Panc1 (cell line): ENCODE data around the gene KIAA1614. TPM values are rescaled to one million over a fixed set of nuclear protein-coding genes. Genes with fewer than 3 reads are reported as not detected.

Source experiments
- ATAC-seq: fragments of 200-7000 bp; cut with Tn5 transposase; 2 replicates; pipeline ENCODE4 v1.9.1; 2020; ENCODE audit warnings: mild to moderate bottlenecking, moderate library complexity
- BruUV-seq: library from RNA; stranded (reverse); fragments of 400-500 nt; replicated peaks from 2 replicates; lab custom pipeline; 2021; lab: Mats Ljungman, UMichigan
- CTCF ChIA-PET: fragments of 300-600 bp; sonication (Branson Sonifier 250); formaldehyde crosslinking; loops from one replicate; lab custom pipeline; 2022; ENCODE audit warnings: antibody characterized with exemption; lab: Charles Lee
- POLR2A ChIA-PET: fragments of 300-600 bp; sonication (Branson Sonifier 250); formaldehyde crosslinking; loops from one replicate; lab custom pipeline; 2022; ENCODE audit warnings: antibody characterized with exemption; lab: Charles Lee
- DNase-seq: peaks from one replicate; pipeline ENCODE4 v3.0.0-alpha.2; 2010; ENCODE audit warnings: low read depth, low spot score
- H3K27ac ChIP-seq: 2 replicates; pipeline ENCODE4 v1.5.1; 2011; ENCODE audit warnings: mild to moderate bottlenecking, low read length, inconsistent platforms
- H3K27me3 ChIP-seq: fragments of 200-500 bp; sonication (Bioruptor generic); 2 replicates; pipeline ENCODE4 v1.6.0; 2014; ENCODE audit warnings: low read length, inconsistent platforms; ENCODE audit not compliant: control insufficient read depth, insufficient read depth
- H3K36me3 ChIP-seq: fragments of 200-500 bp; sonication (Bioruptor generic); 2 replicates; pipeline ENCODE4 v1.5.1; 2014; ENCODE audit warnings: inconsistent platforms, mild to moderate bottlenecking, low read length, moderate library complexity; ENCODE audit not compliant: control insufficient read depth, insufficient read depth
- H3K4me1 ChIP-seq: 2 replicates; pipeline ENCODE4 v1.5.1; 2011; ENCODE audit warnings: inconsistent platforms, mild to moderate bottlenecking, low read length, moderate library complexity; ENCODE audit not compliant: control insufficient read depth, insufficient read depth
- H3K4me3 ChIP-seq, 2 experiments: 2 replicates each; pipeline ENCODE4 v1.5.1; 2011 to 2012; ENCODE audit warnings: low read depth in 2 of 2, low read length in 2 of 2, mild to moderate bottlenecking in 2 of 2, inconsistent platforms in 1 of 2, moderate library complexity in 1 of 2
- H3K9me3 ChIP-seq: fragments of 200-500 bp; sonication (Bioruptor generic); 2 replicates; pipeline ENCODE4 v1.5.1; 2014; ENCODE audit warnings: low read depth, mild to moderate bottlenecking, inconsistent platforms, low read length, moderate library complexity; ENCODE audit not compliant: control insufficient read depth, insufficient read depth
- CTCF ChIP-seq: fragments of 450-650 bp; IDR thresholded peaks from 2 replicates; pipeline ENCODE4 v1.5.1; 2017; ENCODE audit warnings: mild to moderate bottlenecking
- POLR2AphosphoS5 ChIP-seq: IDR thresholded peaks from 2 replicates; pipeline ENCODE4 v1.6.1; 2012; ENCODE audit warnings: mild to moderate bottlenecking, low read depth, low read length, moderate library complexity
- REST ChIP-seq, 2 experiments: IDR thresholded peaks; 2 replicates each; pipeline ENCODE4 v1.6.1; 2011 to 2012; ENCODE audit warnings: low read depth in 2 of 2, control low read depth in 1 of 2, low read length in 1 of 2, mild to moderate bottlenecking in 1 of 2, moderate library complexity in 1 of 2; ENCODE audit not compliant: insufficient read depth in 1 of 2
- SIN3A ChIP-seq: IDR thresholded peaks from 2 replicates; pipeline ENCODE4 v1.6.1; 2012; ENCODE audit warnings: low read depth, mild to moderate bottlenecking, low read length, moderate library complexity, borderline replicate concordance; ENCODE audit not compliant: insufficient read depth
- TCF7L2 ChIP-seq: IDR thresholded peaks from 2 replicates; pipeline ENCODE4 v1.6.1; 2011; ENCODE audit warnings: mild to moderate bottlenecking, low read depth, low read length, inconsistent platforms
- in situ Hi-C: cut with HindIII; loops from 2 replicates; pipeline ENCODE4 v1.10.0; 2016; ENCODE audit warnings: low sequenced_read_pairs, low pct_unique_long_range_greater_than_20kb
- intact Hi-C: fragments of 100-400 bp; cut with micrococcal nuclease; formaldehyde crosslinking; loops from one replicate; pipeline ENCODE4 v1.10.0; 2022; ENCODE audit not compliant: unreplicated experiment
- total RNA-seq: library from RNA; stranded (reverse); gene quantifications from one replicate; pipeline ENCODE4 v1.2.1, GENCODE V29; 2021; ENCODE audit not compliant: unreplicated experiment

KIAA1614 gene
- total RNA-seq, 1 experiment from 2014 or later = 0.80 TPM

- TF ChIP-seq TCF7L2 (no peak), POLR2AphosphoS5 (no peak), CTCF (no peak), SIN3A (no peak), REST (IDR thresholded peaks at IDR 0.05; ENCODE audit: insufficient read depth in 1 of 2, low read depth in 2 of 2, low read length in 1 of 2) (no peak)
- DNase-seq = no peak
- Histone ChIP-seq H3K27me3 (no peaks in the 10 kb centered on the region), H3K4me3 (no peak overlapping the region), H3K27ac (no peak overlapping the region), H3K36me3 (no peaks in the 10 kb centered on the region), H3K9me3 (no peaks in the 10 kb centered on the region), H3K4me1 (peaks cover 3% of the 10 kb centered on the region; the same call in 1 of the 2 replicates)
- ChIA-PET POLR2A (no interaction called here), CTCF (interaction anchor here (1.1 kb wide), 1 partner anchor 35 kb away, joined by 8 read pairs; no protein-coding TSS in a partner anchor)
- no TSS peak for BruUV-seq
- ATAC-seq = no peak
- intact Hi-C loops (no loop called here), in situ Hi-C loops (no loop called here)
Measured at GRCh38 chr1:180916771-180917170, 4.1 kb downstream of the KIAA1614 start.

- Histone ChIP-seq H3K27ac (no peak overlapping the region), H3K4me1 (no peaks in the 10 kb centered on the region), H3K9me3 (no peaks in the 10 kb centered on the region), H3K36me3 (no peaks in the 10 kb centered on the region), H3K27me3 (no peaks in the 10 kb centered on the region), H3K4me3 (no peak overlapping the region)
- TF ChIP-seq CTCF = peak; percentile 17; the same call in 1 of the 2 replicates
- TF ChIP-seq TCF7L2 = no peak
- no peak for TF ChIP-seq SIN3A
- BruUV-seq = no TSS peak
- intact Hi-C loops (no loop called here), in situ Hi-C loops (no loop called here)
- no peak for DNase-seq
- peak; percentile 71 for ATAC-seq
- POLR2A ChIA-PET = no interaction called here
- CTCF ChIA-PET = interaction anchor here (1.1 kb wide), 1 partner anchor 36 kb away, joined by 8 read pairs; no protein-coding TSS in a partner anchor
Measured at GRCh38 chr1:180917306-180918065, 4.8 kb downstream of the KIAA1614 start.
